ENCODE measurements around the gene THAP7. TPM values are rescaled to one million over a fixed set of nuclear protein-coding genes. Genes with fewer than 3 reads are reported as not detected.

The THAP7 gene
- total and polyA plus RNA-seq, 2 donors (not counting 3 experiments of a cell fraction or from before 2014, with no cell fraction given) = 13.5 to 24.4 TPM

- Histone ChIP-seq H3K79me2 (ENCODE audit: control insufficient read depth, insufficient read depth, low read length) (no peaks in the 10 kb centered on the region), H3K4me1 (ENCODE audit: control insufficient read depth, extremely low read depth, insufficient read depth, low read length) (peaks cover 5% of the 10 kb centered on the region), H3K27me3 (ENCODE audit: control insufficient read depth in 2 of 2, insufficient read depth in 2 of 2, low read length in 2 of 2) (no peaks in the 10 kb centered on the region), H3K9ac (replicated peaks; ENCODE audit: extremely low read depth, insufficient read depth, low read length) (no peak within 1 kb of the TSS), H3K4me2 (ENCODE audit: insufficient read depth, low read length) (peak within 1 kb of the TSS; percentile 77), H2AFZ (ENCODE audit: low read depth, low read length) (peak within 1 kb of the TSS; percentile 100), H3K36me3 (ENCODE audit: control insufficient read depth in 2 of 2, extremely low read depth in 1 of 2, insufficient read depth in 2 of 2, low read length in 2 of 2) (no peaks in the 10 kb centered on the region), H3K9me1 (replicated peaks; ENCODE audit: control insufficient read depth, extremely low read depth, insufficient read depth, low read length) (no peaks in the 10 kb centered on the region), H4K20me1 (replicated peaks; ENCODE audit: control insufficient read depth, extremely low read depth, insufficient read depth, low read length) (no peaks in the 10 kb centered on the region), H3K27ac (ENCODE audit: insufficient read depth, low read depth, low read length) (no peak within 1 kb of the TSS), H3K9me3 (replicated peaks; ENCODE audit: control insufficient read depth, insufficient read depth, low read length) (no peaks in the 10 kb centered on the region), H3K4me3 (replicated peaks in 1 of 3; ENCODE audit: insufficient read depth in 1 of 3, low read depth in 1 of 3, low read length in 3 of 3) (peak within 1 kb of the TSS in 2 of 3 experiments; percentile 37 to 55)
- intact Hi-C loops (cut with micrococcal nuclease) (loop anchor here (1.0 to 2.0 kb wide), 2 partner anchors 31 to 43 kb away; partner anchors contain the start of genes P2RX6 and THAP7), dilution Hi-C loops (cut with MboI; ENCODE audit: extremely low pct_ligation_motif_present, low sequenced_read_pairs) (no loop called here)
- DNase-seq (ENCODE audit: low read depth, low spot score) (peak; percentile 88), FAIRE-seq (peak; percentile 86)
- no TSS peak for BruUV-seq (replicated peaks)
- TF ChIP-seq MYC (IDR thresholded peaks at IDR 0.05; ENCODE audit: low read depth, low read length) (no peak), MAX (IDR thresholded peaks at IDR 0.05; ENCODE audit: insufficient read depth, insufficient read length) (peak; percentile 66)
- ChIA-PET CTCF (interaction anchor here (0.5 to 1.5 kb wide), 2 partner anchors 30 to 56 kb away, joined by 3 to 5 read pairs; no protein-coding TSS in a partner anchor), POLR2A (no interaction called here)
These were observed 43.8 kb upstream of the THAP7 start, which contains the start of gene LRRC74B for GRCh38 chr22:21045585-21046294. TSS of gene LRRC74B (plus strand) at chr22:21045946. CDS start at chr22:21045987, 41 bp downstream.

GRCh38 chr22:21044931-21045584 is 43.1 kb upstream of the THAP7 start:
- H3K27ac ChIP-seq (ENCODE audit: insufficient read depth, low read depth, low read length) = no peak overlapping the region
- no peak overlapping the region for H3K9ac ChIP-seq (replicated peaks; ENCODE audit: extremely low read depth, insufficient read depth, low read length)
- H3K36me3 ChIP-seq (ENCODE audit: control insufficient read depth in 2 of 2, extremely low read depth in 1 of 2, insufficient read depth in 2 of 2, low read length in 2 of 2) = no peaks in the 10 kb centered on the region
- no TSS peak for BruUV-seq (replicated peaks)
- DNase-seq (ENCODE audit: low read depth, low spot score) (no peak), FAIRE-seq (peak; percentile 15)
- no peaks in the 10 kb centered on the region for H3K27me3 ChIP-seq (ENCODE audit: control insufficient read depth in 2 of 2, insufficient read depth in 2 of 2, low read length in 2 of 2)
- TF ChIP-seq MAX (IDR thresholded peaks at IDR 0.05; ENCODE audit: insufficient read depth, insufficient read length) (no peak), CTCF (IDR thresholded peaks at IDR 0.05; ENCODE audit: extremely low read depth in 1 of 2, insufficient read depth in 1 of 2, low read depth in 1 of 2, low read length in 2 of 2) (no peak), MYC (IDR thresholded peaks at IDR 0.05; ENCODE audit: low read depth, low read length) (no peak), POLR2A (IDR thresholded peaks at IDR 0.05; ENCODE audit: low read depth, low read length) (no peak), EZH2 (IDR thresholded peaks at IDR 0.05; ENCODE audit: borderline replicate concordance, low read depth, low read length, severe bottlenecking) (no peak), FOS (IDR thresholded peaks at IDR 0.05; ENCODE audit: borderline replicate concordance, insufficient read depth, low read length) (no peak), POLR2AphosphoS5 (IDR thresholded peaks at IDR 0.05; ENCODE audit: insufficient read depth, low read depth, low read length) (no peak), GATA2 (IDR thresholded peaks at IDR 0.05; ENCODE audit: insufficient read depth, insufficient read length, low read depth, low read length) (no peak), JUN (IDR thresholded peaks at IDR 0.05; ENCODE audit: borderline replicate concordance, insufficient read depth, insufficient read length, low read depth) (no peak)
- no peaks in the 10 kb centered on the region for H3K9me3 ChIP-seq (replicated peaks; ENCODE audit: control insufficient read depth, insufficient read depth, low read length)
- CTCF ChIA-PET = interaction anchor here (1.5 kb wide), 2 partner anchors 57 to 58 kb away, joined by 3 read pairs; no protein-coding TSS in a partner anchor
- intact Hi-C loops (cut with micrococcal nuclease) (loop anchor here (1.0 to 2.0 kb wide), 2 partner anchors 30 to 43 kb away; partner anchors contain the start of genes P2RX6 and THAP7), dilution Hi-C loops (cut with MboI; ENCODE audit: extremely low pct_ligation_motif_present, low sequenced_read_pairs) (no loop called here)
- peak overlapping the region; percentile 77 for H3K4me2 ChIP-seq (ENCODE audit: insufficient read depth, low read length)
- peaks cover 5% of the 10 kb centered on the region for H3K4me1 ChIP-seq (ENCODE audit: control insufficient read depth, extremely low read depth, insufficient read depth, low read length)
- H4K20me1 ChIP-seq (replicated peaks; ENCODE audit: control insufficient read depth, extremely low read depth, insufficient read depth, low read length) = no peaks in the 10 kb centered on the region
- H3K79me2 ChIP-seq (ENCODE audit: control insufficient read depth, insufficient read depth, low read length) = no peaks in the 10 kb centered on the region
- H3K9me1 ChIP-seq (replicated peaks; ENCODE audit: control insufficient read depth, extremely low read depth, insufficient read depth, low read length) = no peaks in the 10 kb centered on the region
- H2AFZ ChIP-seq (ENCODE audit: low read depth, low read length) = peak overlapping the region; percentile 90
- peak overlapping the region in 1 of 3 experiments; percentile 30 for H3K4me3 ChIP-seq (replicated peaks in 1 of 3; ENCODE audit: insufficient read depth in 1 of 3, low read depth in 1 of 3, low read length in 3 of 3)
- POLR2A ChIA-PET = no interaction called here

Data from endothelial cell of umbilical vein (primary cell).